Renal cortical epithelial cell (primary cell): Measurements from ENCODE around the gene PIP5KL1. TPM values are rescaled to one million over a fixed set of nuclear protein-coding genes. Genes with fewer than 3 reads are reported as not detected.

ENCODE experiments used
- DNase-seq: peaks from one replicate; pipeline ENCODE4 v3.0.0-alpha.2; 2011; ENCODE audit warnings: low read depth
- total RNA-seq: library from RNA; depleted of rRNA; stranded (reverse); fragments of >200 nt; gene quantifications from 2 replicates; pipeline ENCODE4 v1.2.3, GENCODE V29; 2014

PIP5KL1 gene
- total RNA-seq, 1 donor from 2014 or later: 0.65 TPM

GRCh38 chr9:127968042-127968441 is 37.5 kb upstream of the PIP5KL1 start:
- DNase-seq: peak; percentile 75

GRCh38 chr9:127967151-127967809 is 36.7 kb upstream of the PIP5KL1 start:
- DNase-seq: no peak

DNA sequence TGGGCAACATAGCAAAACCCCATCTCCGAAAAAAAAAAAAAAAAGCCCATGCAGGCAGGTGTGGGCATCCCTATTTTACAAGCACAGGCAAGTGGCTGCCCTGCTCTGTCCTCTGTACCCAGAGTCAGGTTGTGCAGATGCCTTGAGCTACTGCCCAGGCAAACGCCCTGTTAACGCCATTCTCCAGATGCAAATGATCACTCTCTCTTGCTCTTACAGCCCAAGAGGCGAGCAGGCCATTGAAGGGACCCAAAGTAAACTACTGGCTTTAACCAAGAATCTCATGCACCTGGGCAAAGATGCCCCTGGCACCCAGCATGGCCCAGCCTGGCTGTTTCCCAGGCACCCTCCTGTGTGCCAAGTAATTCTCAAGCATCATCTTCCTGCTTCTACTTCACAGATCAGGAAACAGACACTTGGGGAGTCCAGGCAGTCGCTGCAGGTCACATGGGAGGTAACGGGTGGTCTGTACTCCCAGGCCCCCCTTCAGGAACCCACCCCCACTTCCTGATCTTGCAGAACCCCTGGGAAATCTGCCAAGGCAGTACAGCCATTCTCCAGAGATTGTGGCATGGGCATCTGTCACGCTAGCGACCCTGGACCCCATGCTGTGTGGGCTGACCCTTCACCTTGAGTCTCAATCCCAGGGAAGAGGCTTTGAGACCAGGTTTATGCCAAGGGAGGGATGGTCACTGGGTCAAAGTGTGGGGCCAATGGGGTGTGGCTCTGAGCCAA is 36.0 kb upstream of the PIP5KL1 start:
- DNase-seq: no peak

- DNase-seq: no peak
Measured at GRCh38 chr9:127965953-127966352, 35.4 kb upstream of the PIP5KL1 start.

GRCh38 chr9:127963359-127964064 is 32.9 kb upstream of the PIP5KL1 start:
- DNase-seq: no peak

GRCh38 chr9:127963041-127963358 is 32.4 kb upstream of the PIP5KL1 start:
- DNase-seq: no peak

GRCh38 chr9:127962278-127962677 is 31.7 kb upstream of the PIP5KL1 start:
- no peak for DNase-seq

DNA sequence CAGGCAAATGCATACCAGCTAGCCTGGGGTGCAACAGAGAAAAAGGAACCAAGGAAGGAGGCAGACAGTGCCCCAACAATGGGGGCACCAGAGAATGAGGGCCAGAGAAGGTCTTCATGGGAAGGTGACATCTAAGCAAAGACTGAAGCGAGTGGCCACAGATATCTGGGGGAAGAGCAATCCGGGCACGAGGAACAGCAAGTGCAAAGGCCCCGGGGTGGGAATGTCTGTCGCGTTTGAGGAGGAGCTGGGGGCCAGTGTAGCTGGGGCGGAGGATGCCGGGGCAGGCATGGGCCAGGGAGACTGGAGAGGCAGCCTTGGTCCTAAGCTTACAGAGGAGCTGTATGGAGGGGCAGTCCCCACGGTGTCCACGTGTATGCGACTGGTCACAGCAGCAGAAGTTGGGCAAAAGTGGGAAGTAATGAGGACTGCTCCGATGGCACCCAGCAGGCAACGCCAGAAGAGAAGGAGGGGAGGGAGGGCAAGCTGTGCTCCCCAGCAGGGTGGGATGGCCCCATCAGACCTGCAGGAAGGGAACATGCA is 31.1 kb upstream of the PIP5KL1 start:
- DNase-seq: no peak

DNA sequence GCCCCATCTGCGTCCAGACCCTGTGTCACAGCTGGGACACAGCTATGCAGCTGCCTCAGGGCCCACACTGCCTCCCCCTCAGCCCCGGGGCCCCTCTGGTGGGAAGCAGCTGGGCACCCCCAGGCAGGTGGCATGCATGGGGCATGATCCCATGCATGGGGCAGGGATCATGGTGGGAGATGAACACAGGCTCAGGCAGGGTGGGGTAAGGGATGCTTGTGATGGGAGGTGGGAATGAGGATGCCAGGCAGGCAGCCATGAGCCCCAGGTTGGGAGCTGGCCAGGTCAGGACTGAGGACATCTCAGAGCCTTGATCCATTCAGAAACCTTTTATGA is 30.5 kb upstream of the PIP5KL1 start:
- DNase-seq: no peak

- no peak for DNase-seq
Measured at GRCh38 chr9:127960410-127961154, 30.0 kb upstream of the PIP5KL1 start.

- no peak for DNase-seq
Measured at GRCh38 chr9:127959841-127960409, 29.3 kb upstream of the PIP5KL1 start.

DNA sequence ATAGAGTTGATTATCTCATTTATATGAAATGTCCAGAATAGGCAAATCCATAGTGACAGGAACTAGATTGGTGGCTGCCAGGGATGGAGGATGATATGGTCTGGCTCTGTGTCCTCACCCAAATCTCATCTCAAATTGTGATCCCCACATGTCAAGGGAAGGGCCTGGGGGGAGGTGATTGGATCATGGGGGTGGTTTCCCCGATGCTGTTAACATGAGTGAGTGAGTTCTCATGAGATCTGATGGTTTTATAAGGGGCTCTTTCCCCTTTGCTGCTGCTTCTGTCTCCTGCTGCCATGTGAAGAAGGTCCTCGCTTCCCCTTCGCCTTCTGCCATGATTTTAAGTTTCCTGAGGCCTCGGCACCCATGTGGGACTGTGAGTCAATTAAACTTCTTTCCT is 28.8 kb upstream of the PIP5KL1 start:
- no peak for DNase-seq

GRCh38 chr9:127958728-127959127 is 28.2 kb upstream of the PIP5KL1 start:
- DNase-seq: no peak

DNA sequence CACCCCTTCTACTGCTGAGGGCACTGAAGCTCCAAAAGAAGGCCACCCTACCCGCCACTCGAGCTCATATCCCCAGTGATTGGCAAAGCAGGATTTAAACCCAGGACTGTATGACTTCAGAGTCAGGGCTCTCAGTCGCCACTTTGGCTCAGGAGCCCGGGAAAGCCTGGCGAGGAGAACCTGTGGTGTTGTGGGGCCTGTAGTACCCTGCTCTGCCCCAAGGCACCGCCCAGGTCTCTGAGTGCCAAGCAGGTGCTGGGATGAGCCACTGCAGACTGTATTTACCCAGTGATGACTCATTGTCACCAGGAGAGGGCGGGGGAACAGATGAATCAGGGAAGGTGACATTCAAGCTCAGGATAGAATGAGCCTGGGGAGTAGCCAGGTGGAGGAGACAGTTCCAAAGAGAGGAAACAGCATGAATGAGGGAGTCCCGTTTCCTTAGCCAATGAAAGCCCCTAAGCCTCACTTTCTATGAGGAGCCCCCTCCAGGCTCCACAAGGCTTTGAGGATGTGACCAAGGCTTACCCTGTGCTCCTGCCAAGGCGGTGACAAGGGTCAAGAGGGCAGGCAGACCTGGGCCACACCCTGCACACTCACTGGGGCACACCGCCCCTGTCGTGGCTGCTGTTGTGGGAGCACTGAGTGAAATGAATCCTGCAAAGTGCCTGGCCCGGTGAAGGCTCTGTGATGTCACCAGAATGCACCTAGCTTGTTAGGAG is 24.9 kb upstream of the PIP5KL1 start:
- DNase-seq: peak; percentile 79

- no peak for DNase-seq
Measured at GRCh38 chr9:127954831-127955293, 24.3 kb upstream of the PIP5KL1 start.

DNA sequence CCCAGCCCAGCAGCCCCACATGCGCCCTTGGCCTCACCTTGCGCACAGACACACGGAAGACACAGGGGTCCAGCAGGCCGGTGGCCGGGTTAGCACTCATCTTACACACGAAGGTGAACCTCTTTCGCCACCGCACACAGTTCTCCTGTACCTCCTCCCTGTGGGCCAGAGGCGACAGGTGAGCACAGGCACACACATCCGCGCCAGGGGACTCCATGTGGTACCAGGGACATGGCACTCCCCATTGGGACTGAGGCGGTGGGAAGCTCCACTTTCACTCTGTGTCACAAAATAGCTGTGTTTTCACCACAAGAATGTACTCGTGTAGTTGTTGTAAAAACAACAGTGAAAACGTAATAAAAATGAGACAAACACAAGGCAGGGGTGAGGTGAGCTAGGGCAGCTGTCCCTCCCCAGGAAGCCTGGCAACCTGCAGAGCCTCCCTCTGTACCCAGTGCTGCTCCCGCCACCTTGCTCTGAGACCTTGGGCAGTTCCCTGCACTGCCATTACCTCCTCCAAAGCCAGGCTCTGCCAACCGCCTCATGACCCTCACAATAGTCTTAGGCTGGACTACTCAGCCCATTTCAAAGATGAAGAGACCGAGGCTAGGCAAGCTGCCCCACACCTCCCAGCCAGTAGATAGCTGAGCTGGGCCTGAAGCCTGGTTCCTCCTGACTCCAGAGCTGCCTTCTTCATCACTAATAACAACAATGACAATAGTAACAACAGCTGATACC is 23.4 kb upstream of the PIP5KL1 start:
- no peak for DNase-seq

GRCh38 chr9:127953154-127953553 is 22.6 kb upstream of the PIP5KL1 start:
- DNase-seq: no peak

- DNase-seq: no peak
Measured at GRCh38 chr9:127950513-127951289, 20.1 kb upstream of the PIP5KL1 start.

DNA sequence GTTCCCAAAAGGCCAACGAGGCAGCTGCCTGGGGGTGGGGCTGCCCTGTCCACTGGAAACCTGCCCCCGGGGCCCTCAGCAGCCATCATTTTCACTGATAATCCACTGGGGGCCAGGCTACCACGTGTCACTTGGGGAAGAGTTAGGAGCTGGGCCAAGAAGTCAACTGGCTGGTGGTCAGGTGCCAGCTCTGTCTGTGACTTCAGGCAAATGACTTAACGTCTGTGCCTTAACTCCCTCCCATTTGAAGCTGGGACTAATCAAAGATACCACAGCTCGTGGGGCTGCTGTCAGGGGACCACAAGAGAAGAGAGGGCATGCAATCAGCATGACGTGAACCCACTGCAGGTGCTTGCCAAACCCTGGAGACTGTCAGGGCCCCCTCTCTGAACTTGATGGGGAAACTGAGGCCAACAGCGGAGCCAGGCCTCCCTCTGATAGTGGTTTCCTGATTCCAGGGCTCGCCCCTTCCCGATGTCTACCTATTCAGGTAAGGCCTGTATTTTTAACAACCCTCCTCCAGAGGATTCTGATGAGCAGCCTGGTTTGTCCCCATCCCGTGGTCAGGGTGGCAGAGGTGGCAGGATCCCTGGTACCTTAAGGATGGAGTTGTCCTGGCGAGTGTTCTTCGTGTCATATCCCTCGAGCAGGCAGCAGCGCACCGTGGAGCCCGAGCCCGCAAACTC is 19.4 kb upstream of the PIP5KL1 start:
- no peak for DNase-seq
